GM18508 (cell line): ENCODE measurements around the gene TMEM253.

Experiments used
- ATAC-seq: cut with Tn5 transposase; IDR thresholded peaks from one replicate; pipeline ENCODE4 v1.9.1; 2021; ENCODE audit warnings: moderate number of reproducible peaks; ENCODE audit not compliant: insufficient read depth, unreplicated experiment

Gene TMEM253

GRCh38 chr14:21100931-21101330 is at the start of gene TMEM253:
TSS of gene TMEM253 (plus strand) at chr14:21101066. CDS start at chr14:21101344, 278 bp downstream.
- no peak for ATAC-seq

GRCh38 chr14:21053184-21054122 is 47.4 kb upstream of the TMEM253 start:
- no peak for ATAC-seq

- ATAC-seq = no peak
Measured at GRCh38 chr14:21054123-21054767, 46.6 kb upstream of the TMEM253 start.

GRCh38 chr14:21054768-21055145 is 46.1 kb upstream of the TMEM253 start:
- ATAC-seq = no peak

GRCh38 chr14:21055432-21056117 is 45.3 kb upstream of the TMEM253 start:
- no peak for ATAC-seq

GRCh38 chr14:21056520-21057163 is 44.2 kb upstream of the TMEM253 start:
- ATAC-seq = no peak

GRCh38 chr14:21057803-21058675 is 42.8 kb upstream of the TMEM253 start, which contains the start of gene RNASE8:
TSS of gene RNASE8 (plus strand) at chr14:21057822. CDS start at chr14:21057893, 71 bp downstream.
- no peak for ATAC-seq

- no peak for ATAC-seq
Measured at GRCh38 chr14:21058903-21059302, 42.0 kb upstream of the TMEM253 start.

GRCh38 chr14:21059842-21060613 is 40.8 kb upstream of the TMEM253 start:
- no peak for ATAC-seq

GRCh38 chr14:21060614-21061346 is 40.1 kb upstream of the TMEM253 start:
- no peak for ATAC-seq

GRCh38 chr14:21061347-21061668 is 39.6 kb upstream of the TMEM253 start:
- ATAC-seq = no peak

- ATAC-seq = no peak
Measured at GRCh38 chr14:21063479-21063878, 37.4 kb upstream of the TMEM253 start.

GRCh38 chr14:21066882-21067502 is 33.9 kb upstream of the TMEM253 start:
- no peak for ATAC-seq

- ATAC-seq = no peak
Measured at GRCh38 chr14:21068521-21069387, 32.1 kb upstream of the TMEM253 start.

GRCh38 chr14:21069388-21070082 is 31.3 kb upstream of the TMEM253 start:
- no peak for ATAC-seq

GRCh38 chr14:21070083-21070609 is 30.7 kb upstream of the TMEM253 start, which contains the start of gene ARHGEF40:
TSS of gene ARHGEF40 (plus strand) at chr14:21070304. CDS start at chr14:21070397, 93 bp downstream.
- no peak for ATAC-seq
